Breast epithelium (tissue), 3 donors: ENCODE results near the gene NPTX2.

Source experiments
- POLR2AphosphoS5 ChIP-seq, 3 donors: sonication (generic); formaldehyde crosslinking; IDR thresholded peaks; one replicate each; pipeline ENCODE4 v1.6.1; 2017; ENCODE audit warnings: antibody characterized with exemption in 3 of 3
- TF ChIP-seq, protein P1 (sequence below), 3 donors: fragments of 450-650 bp; IDR thresholded peaks; one replicate each; pipeline ENCODE4 v1.5.1; 2016 to 2017; ENCODE audit warnings: antibody characterized with exemption in 3 of 3, mild to moderate bottlenecking in 3 of 3, moderate library complexity in 3 of 3

GRCh38 chr7:98567991-98568390 is 49.1 kb upstream of the NPTX2 start:
- TF ChIP-seq, protein P1, sequence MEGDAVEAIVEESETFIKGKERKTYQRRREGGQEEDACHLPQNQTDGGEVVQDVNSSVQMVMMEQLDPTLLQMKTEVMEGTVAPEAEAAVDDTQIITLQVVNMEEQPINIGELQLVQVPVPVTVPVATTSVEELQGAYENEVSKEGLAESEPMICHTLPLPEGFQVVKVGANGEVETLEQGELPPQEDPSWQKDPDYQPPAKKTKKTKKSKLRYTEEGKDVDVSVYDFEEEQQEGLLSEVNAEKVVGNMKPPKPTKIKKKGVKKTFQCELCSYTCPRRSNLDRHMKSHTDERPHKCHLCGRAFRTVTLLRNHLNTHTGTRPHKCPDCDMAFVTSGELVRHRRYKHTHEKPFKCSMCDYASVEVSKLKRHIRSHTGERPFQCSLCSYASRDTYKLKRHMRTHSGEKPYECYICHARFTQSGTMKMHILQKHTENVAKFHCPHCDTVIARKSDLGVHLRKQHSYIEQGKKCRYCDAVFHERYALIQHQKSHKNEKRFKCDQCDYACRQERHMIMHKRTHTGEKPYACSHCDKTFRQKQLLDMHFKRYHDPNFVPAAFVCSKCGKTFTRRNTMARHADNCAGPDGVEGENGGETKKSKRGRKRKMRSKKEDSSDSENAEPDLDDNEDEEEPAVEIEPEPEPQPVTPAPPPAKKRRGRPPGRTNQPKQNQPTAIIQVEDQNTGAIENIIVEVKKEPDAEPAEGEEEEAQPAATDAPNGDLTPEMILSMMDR (IDR thresholded peaks at IDR 0.05): no peak
- TF ChIP-seq POLR2AphosphoS5 (IDR thresholded peaks at IDR 0.05): no peak
